Skin epidermis (tissue), 12 donors: ENCODE data around the gene EEIG1.

Source experiments
- H3K27ac ChIP-seq, 21 experiments: fragments of 200-600 bp; sonication (generic) in 11 of 21; one replicate each; pipeline ENCODE4 v1.5.0; 2020; ENCODE audit warnings: mild to moderate bottlenecking in 3 of 21, inconsistent platforms in 2 of 21, moderate library complexity in 2 of 21
- H3K4me3 ChIP-seq, 7 experiments: fragments of 200-600 bp; sonication (generic) in 2 of 7; one replicate each; pipeline ENCODE4 v1.5.0; 2020; ENCODE audit warnings: inconsistent platforms in 2 of 7, mild to moderate bottlenecking in 2 of 7, moderate library complexity in 1 of 7

EEIG1 gene

DNA sequence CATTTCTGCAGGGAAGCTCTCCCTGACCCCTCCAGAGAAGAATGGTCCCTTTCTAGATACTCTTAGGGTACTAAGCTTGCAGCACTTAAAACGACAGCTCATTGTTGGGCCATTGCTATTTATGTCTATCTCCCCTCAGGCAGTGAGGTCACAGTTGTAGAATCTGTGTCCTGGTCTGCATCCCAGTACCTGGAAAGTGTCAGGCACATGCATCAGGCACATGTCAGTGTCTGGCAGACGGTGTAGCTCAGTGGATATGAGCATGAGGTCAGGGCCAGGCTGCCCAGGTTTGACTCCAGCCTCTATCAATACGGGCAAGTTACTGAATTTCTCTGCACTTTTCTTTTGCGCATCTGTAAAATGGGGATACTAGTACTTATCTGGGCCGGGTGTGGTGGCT is 22.2 kb upstream of the EEIG1 start:
- no peak overlapping the region for H3K27ac ChIP-seq
- H3K4me3 ChIP-seq, result no peak overlapping the region

DNA sequence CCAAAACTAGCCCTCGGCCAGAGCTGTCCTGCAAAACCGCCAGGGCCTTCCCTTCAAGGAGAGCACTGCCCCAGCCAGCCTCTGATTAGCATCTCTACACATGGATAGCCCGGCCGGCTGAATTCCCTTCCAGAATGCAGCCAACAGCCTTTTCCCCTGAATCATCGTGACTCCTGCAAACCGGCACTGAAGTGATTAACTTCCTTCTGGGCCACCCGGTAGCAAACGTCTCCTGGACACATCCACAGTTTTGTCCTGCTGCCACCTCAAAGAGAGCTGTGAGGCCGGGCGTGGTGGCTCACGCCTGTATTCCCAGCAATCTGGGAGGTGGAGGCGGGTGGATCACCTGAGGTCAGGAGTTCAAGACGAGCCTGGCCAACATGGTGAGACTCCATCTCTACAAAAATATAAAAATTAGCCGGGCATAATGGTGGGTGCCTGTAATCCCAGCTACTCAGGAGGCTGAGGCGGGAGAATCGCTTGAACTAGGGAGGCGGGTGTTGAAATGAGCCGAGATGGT is 21.1 kb upstream of the EEIG1 start:
- Histone ChIP-seq H3K4me3 (no peak overlapping the region), H3K27ac (peak overlapping the region in 3 of 21 experiments; percentile 17 to 35 (median 21))

DNA sequence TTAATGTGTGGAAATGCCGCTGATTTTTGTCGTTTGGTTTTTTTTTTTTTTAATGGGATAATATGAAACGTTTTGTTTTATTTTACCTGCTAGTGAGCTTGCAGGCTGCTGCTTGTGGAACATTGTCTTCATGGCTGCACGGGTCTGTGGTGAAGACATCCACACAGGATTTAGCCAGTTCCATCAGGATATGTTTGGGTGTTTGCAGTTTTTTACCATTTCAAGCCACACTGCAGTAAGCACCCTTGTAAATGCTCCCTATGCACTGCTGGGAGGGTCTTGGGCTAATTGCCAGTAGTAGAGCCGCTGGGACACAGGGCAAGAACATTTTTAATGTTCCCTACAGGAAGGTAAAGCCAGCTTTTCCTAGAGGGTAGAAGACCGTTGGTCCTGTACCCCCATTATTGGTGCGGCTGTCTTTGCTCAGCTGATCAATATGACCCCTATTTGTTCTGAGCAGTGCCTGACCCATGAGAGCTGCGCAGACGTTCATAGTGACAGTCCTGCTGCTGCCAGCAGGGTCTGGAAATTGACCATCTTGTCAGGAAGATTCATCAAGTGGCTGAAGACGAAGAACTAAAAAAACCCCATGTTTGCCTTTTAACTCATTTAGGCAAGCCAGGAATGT is 20.5 kb upstream of the EEIG1 start:
- H3K4me3 ChIP-seq, result no peak overlapping the region
- peak overlapping the region in 4 of 21 experiments; percentile 1 to 35 (median 19) for H3K27ac ChIP-seq

DNA sequence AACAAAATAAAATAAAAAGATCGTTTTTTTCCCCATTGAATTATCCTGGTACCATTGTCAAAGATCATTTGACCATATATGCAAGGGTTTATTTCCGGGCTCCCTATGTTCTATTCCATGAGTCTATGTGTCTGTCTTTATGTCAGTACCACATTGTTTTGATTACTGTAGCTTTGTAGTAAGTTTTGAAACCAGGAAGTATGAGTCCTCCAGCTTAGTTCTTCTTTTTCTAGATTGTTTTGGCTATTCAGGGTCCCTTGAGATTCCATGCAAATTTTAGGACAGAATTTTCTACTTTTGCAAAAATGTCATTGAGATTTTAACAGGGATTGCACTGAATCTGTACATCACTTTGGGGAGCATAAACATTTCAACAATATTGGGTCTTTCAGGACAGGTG is 18.7 kb upstream of the EEIG1 start:
- Histone ChIP-seq H3K4me3 (no peak overlapping the region), H3K27ac (no peak overlapping the region)

DNA sequence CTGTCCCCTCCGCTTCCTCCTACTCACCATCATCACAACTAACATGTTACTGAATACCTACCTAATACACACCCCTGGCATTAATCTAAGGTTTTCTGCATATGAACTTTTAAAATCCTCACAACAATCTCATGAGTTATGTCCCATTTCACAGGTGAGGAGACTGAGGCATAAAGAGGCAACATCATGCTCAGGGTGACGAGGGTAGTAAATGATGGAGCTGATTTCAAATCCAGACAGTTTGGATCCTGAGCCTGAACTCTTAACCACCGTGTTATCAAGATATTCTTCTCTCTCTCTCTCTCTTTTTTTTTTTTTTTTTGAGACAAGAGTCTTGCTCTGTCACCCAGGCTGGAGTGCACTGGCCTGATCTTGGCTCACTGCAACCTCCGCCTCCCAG is 12.9 kb upstream of the EEIG1 start:
- H3K4me3 ChIP-seq, result no peak overlapping the region
- H3K27ac ChIP-seq, result no peak overlapping the region

GRCh38 chr9:127991757-127992274 is 11.0 kb upstream of the EEIG1 start:
- Histone ChIP-seq H3K27ac (no peak overlapping the region), H3K4me3 (no peak overlapping the region)

DNA sequence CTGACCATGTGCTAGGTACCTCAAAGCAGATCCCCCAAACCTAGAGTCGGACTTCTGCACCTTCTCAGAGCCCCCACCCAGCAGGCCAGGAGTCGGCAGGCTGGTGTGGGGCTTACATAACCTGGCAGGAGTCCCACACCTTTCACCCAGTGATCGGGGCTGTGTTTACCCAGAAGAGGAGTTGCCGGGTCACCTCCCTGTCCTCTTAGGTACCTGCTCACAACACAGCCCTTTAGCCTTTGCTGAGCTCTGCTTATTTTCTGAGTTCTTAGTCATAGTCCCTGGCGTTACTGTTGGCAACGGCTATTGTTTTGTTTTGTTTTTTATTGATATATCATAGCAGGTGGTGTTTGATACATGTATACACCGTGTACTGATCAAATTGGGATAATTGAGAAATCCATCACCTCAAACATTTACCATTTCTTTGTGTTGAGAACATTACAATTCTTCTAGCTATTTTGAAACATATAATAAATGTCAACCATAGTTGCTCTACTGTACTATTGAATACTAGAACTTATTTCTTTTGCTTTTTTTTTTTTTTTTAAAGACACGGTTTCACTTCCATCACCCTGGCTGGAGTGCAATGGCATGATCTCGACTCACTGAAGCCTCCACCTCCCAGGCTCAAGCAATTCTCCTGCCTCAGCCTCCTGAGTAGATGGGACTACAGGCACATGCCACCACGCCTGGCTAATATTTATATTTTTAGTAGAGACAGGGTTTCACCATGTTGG is 10.4 kb upstream of the EEIG1 start:
- Histone ChIP-seq H3K4me3 (no peak overlapping the region), H3K27ac (no peak overlapping the region)

GRCh38 chr9:127990554-127990953 is 9.8 kb upstream of the EEIG1 start:
- Histone ChIP-seq H3K4me3 (no peak overlapping the region), H3K27ac (no peak overlapping the region)

DNA sequence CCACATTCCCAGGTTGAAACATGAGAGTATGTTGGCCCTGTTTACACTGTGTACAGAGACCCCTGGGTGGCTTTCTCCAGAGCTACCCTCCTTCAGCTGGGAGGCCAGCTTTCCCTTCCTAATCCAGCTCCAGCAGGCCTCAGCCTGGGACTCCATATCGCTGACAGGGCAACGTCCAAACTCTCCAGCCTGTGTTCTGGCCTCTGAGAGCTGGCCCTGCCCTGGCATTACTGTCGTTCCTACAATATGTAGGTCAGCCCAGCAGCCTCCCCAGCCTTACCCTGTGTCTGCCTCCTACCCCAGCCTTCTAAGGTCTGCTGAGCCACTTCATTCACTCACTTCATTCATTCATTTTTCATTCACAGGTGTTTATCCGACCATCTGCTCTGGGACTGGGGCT is 8.3 kb upstream of the EEIG1 start:
- no peak overlapping the region for H3K27ac ChIP-seq
- no peak overlapping the region for H3K4me3 ChIP-seq

DNA sequence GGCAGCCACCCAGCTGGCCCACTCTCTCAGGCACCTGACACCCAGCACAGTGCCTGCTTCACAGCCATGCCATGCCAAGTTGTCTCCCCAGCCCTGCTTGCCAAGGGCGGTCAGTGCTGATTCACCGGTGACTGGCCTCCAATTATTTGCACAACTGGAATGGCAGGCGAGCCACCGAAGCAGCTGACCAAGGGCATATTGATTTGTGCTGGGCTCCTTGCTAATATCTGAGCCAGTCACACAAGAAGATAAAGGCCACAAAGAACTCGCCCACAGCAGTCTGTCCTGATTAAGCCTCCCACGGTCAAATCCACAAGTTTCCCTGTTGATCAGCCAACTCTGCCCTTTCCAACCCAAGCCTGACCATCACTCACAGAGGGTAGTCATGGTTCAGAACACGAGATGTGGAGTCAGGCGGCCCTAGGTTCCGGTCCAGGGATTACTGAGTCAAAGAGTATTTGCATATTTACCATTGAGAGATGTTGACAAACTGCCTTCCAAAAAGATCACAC is 6.4 kb upstream of the EEIG1 start:
- H3K4me3 ChIP-seq, result no peak overlapping the region
- H3K27ac ChIP-seq, result no peak overlapping the region

DNA sequence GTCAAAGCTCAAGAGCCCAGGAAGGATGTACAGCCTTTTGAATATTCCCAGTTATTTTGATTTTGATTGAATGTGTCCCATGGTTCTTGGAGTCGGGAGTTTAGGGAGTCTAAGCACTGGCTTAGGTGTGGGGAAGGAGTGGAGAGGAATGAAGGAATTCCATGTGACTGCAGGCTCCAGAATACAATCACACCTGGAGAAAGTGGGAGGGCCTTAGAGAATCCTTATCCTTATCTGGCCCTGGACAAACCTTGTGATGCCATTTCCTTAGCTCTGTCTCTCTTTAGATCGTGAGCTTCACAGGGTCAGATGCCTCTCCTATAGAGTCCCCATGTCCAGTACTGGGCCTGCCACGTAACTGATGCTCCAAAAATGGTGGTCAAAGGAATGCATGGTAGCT is 4.2 kb upstream of the EEIG1 start:
- Histone ChIP-seq H3K27ac (no peak overlapping the region), H3K4me3 (no peak overlapping the region)

GRCh38 chr9:127983847-127984289 is 3.1 kb upstream of the EEIG1 start:
- Histone ChIP-seq H3K27ac (peak overlapping the region in 1 of 21 experiments; percentile 2), H3K4me3 (no peak overlapping the region)

GRCh38 chr9:127982912-127983311 is 2.1 kb upstream of the EEIG1 start:
- Histone ChIP-seq H3K4me3 (no peak overlapping the region), H3K27ac (peak overlapping the region in 1 of 21 experiments; percentile 24)

DNA sequence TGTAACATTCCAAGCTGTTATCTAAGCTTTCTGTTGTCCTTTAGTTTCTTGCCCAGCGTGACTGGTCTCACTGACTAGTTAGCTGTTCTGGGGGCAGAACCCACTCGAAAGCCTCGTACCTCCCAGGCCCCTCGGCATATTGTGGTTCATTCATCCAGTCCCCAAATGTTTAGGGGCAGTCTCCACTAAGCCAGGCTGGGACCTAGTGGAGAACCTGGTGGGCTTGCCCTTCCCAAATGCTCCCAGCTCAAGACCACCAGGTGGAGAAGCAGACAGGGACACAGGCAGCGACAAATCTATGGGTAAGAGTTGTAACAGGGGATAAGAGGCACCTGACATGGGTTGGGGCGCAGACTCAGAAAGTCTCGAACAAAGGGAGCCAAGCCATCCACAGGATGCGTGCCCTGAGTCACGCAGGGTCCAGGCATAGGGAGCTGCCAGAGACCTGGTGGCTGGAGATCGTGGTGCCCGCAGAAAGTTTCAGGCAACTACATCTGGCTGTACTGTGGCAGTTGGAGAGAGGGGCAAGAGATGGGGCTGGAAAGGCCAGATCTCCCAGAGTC is 851 bp upstream of the EEIG1 start:
- H3K27ac ChIP-seq, result peak overlapping the region in 20 of 21 experiments; percentile 72 to 93 (median 85)
- peak overlapping the region; percentile 31 to 90 (median 62) for H3K4me3 ChIP-seq

DNA sequence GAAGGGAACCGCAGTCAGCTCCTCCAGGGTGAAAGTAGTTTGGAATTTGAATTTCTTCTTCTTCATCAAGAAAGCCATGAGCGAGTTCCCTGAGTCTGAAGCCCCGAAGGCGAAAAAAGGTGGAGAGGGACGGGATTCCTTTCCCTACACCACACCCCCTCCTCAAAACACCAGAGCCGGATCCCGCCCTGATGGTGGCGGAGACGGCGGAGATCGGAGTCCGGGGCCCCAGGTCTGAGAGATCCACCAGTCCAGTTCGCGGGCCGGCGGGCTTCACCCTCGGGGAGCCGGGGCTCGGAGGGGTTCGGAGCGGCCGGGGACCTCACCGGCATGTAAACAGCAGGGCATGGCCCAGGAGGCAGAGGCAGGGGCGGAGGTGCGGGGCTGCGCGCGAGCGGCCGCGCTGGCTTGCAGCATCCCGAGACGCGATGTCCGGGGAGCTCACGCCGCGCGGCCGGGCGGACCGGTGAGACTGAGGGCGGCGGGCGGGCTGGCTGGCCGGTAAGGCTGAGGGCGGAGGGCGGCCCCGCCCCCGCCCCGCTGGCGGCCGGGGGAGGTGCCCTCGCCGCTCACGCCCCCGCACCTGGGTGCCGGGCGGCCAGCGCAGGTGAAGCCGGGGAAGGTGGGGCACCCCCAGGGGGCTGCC is 606 bp downstream of the EEIG1 start:
- Histone ChIP-seq H3K4me3 (peak overlapping the region; percentile 48 to 90 (median 75)), H3K27ac (peak overlapping the region; percentile 73 to 93 (median 86))

DNA sequence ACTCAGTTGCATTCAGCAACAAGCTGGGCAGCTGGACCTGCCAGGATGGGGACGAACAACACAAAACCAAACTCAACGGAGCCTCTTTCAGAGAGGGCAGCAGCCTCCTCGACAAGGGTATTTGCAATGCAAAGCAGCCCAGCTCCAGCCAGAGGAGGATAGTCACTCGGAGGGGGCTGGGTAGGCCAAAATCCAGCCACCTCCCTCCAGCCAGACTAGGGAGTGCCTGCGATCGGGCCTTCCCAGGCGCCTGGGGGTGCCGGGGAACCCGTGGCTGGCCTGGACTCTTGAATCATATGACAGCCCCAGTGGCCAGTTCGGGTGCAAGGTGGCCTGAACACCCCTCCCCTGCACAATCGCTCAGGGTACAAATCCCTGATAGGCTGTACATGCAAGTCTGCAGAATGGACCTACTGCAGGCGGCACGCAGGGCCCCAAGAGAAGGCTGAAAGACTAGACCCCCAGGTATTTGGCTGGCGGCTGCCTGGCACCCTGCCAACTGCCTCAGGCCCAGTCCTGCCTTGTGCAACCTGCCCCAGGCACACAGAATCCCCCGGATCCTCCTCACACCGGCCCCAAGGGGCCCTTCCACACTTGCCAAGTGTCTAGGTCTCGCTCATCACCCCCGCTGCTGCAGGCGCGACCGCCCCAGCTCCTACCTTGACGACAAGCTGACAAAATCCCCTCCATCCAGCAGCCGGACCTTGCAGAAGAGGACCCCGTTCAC is 1.3 kb downstream of the EEIG1 start:
- Histone ChIP-seq H3K4me3 (peak overlapping the region; percentile 48 to 90 (median 75)), H3K27ac (peak overlapping the region; percentile 73 to 93 (median 86))

DNA sequence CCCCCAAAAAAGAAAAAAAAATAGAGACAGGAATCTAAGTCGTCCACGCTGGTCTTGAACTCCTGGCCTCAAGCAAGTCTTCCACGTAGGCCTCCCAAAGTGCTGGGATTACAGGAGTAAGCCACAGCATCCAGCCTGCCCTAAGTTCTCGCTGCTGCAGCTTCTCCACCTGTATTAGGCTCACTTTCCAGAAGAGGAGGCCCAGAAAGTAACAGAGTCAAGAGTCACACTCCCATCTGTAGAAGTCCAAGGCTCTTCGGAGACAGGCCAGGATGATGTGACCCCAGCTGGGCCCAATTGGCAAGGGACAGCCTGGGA is 1.8 kb downstream of the EEIG1 start:
- peak overlapping the region in 19 of 21 experiments; percentile 73 to 93 (median 89) for H3K27ac ChIP-seq

DNA sequence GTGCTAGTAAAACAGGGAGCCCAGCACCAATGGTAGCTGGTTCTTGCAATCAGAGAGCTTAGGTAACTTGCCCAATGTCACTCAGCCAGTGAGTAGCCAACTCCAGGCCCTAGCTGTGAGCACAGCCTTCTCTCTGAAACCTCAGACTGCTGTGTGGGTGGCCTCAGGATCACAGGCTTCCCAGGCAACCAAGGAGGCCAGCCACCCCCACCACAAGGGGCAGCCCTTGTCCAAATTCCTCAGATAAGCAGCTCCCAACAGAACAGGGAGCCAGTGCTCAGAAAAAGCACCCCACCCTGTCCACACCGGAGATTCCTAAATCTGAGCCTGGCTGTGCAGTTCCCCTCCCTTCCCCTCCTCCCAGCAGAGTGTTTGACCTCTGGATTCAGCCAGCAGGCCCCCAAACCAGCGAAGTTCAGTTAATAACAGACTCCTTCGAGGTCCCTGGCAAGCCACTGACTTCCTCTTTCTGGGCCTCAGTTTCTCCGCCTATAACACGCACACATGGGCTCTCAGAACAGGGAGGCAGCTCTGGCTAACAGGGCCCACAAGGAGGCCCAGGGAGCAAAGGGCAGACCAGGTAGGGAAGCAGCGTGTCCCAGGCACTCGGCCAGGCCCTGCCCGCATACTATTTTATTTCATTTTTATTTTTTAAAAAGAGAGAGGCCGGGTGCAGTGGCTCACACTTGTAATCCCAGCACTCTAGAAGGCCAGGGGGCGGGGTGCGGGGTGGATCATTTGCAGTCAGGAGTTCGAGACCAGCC is 2.7 kb downstream of the EEIG1 start:
- Histone ChIP-seq H3K4me3 (peak overlapping the region; percentile 48 to 90 (median 75)), H3K27ac (peak overlapping the region in 20 of 21 experiments; percentile 8 to 93 (median 88))

More for the DNA sequence above, 1.8 kb downstream of the EEIG1 start:
- H3K4me3 ChIP-seq, result peak overlapping the region; percentile 48 to 90 (median 75)
